CD4-positive, alpha-beta T cell treated with Interferon gamma for 1 hour (primary cell): ENCODE measurements around the gene ECE1.
"Not testable (repeated sequence)": the region's sequence is repeated elsewhere in the genome, so short reads cannot be mapped to it uniquely, and the experiment has no call there.

Experiments
- DNase-seq: peaks from one replicate; pipeline ENCODE4 v3.0.0-alpha.2; 2020

The ECE1 gene

DNA sequence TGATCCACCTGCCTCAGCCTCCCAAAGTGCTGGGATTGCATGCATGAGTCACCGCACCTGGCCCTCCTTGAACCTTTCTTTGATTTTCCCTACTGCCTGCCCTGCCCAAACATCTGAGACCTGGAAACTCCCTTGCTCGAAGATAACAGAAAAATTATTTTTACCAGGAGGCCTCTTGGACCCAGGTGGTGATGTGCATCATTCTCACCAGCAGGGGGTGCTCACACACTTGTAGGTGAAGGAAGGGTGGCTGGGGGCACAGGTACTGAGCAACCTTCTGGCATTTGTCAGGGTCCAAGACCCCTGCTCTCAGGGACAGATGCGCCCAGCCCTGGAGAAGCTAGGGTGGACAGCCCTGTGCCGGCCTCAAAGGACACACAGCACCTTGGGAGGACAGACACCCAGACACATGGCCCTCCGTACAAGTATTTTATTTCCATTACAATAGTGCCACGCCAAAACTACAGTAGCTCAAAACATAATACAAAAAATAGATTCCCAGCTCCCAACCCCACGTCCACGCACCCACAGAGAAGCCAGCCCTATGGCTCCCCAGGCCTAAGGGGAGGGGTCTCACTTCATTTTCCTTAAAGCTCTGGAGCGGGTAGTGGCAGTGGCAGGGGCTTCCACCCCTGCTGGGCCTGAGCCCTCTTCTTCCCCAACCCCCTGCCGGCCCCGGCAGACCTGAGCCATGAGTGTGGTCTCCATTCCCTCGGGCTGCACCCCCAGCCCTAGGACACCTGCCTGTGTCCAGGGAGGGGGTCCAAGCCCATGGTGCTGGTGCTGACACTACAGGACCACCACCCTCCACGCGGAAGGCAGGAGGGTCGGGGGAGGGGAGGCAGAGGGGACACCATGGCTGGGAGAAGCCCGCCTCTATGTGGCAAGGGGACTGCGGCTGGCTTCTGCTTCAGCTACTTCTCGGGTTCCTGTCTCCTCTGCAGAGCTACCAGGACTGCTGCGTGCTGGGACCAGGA lies 73.1 kb downstream of the ECE1 start:
- DNase-seq, result peak; percentile 52

DNA sequence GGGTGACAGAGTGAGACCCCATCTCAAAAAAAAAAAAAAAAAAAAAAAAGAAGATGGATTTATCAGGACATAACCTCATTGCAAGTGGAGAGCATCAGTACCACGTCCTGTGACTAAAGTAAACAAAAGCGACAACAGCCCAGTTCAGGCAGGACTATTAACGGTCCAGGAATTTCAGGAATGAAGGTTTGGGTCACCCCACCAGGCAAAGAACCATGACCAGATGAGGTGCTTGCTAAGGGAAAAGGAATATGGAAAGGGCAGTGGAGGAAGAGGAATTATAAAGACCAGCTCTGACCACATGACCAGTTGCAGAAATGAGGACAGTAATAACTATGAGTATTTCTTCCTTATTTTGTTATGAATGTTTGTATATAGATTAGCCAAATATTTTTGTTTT lies 78.1 kb downstream of the ECE1 start:
- DNase-seq, result no peak

DNA sequence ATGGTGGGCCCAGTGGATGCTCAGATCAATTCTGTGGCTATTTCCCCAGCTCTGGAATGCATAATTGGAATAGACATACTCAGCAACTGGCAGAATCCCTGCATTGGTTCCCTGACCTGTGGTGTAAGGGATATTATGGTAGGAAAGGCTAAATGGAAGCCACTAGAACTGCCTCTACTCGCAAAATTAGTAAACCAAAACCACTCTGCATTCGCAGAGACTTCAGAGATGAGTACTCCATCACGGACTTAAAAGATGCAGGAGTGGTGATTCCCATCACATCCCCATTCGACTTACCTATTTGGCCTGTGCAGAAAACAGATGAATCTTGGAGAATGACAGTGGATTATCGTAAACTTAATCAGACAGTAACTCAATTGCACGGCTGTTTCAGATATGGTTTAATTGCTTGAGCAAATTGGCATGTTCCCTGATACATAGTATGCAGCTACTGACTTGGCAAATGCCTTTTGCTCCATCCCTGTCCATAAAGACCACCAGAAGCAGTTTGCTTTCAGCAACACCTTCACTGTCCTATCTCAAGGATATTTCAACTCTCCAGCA lies 82.0 kb downstream of the ECE1 start:
- not testable (repeated sequence) for DNase-seq

DNA sequence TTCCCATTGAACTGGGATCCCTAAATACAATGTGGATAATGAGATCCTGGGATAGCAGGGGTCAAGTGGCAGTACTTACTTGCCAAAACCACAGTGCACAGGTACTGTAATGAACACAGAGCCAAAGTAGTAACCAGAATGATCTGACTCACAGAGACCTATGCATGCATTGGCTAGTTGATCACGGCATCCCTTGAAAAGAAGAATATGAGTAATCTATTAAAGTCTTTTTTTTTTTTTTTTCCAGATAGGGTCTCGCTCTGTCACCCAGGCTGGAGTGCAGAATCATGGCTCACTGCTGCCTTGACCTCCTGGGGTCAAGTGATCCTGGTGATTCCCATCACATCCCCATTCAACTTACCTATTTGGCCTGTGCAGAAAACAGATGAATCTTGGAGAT lies 84.1 kb downstream of the ECE1 start:
- DNase-seq, result no peak

DNA sequence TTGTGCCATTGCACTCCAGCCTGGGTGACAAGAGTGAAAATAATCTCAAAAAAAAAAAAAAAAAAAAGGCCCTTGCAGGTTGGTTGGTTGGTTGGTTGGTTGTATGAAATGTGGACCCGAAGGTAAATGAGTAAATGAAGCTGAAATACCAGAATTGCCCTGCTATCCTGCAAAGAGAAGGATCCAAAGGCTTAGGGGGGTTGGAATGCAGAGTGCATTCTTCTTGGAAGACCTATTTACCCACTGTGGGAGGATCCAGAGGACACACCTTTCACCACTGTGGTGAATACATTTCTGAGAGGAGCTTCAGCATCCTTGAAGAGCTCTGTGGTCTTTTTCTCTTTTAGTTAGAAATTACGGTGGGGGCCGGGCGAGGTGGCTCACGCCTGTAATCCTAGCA lies 84.8 kb downstream of the ECE1 start:
- DNase-seq, result no peak

DNA sequence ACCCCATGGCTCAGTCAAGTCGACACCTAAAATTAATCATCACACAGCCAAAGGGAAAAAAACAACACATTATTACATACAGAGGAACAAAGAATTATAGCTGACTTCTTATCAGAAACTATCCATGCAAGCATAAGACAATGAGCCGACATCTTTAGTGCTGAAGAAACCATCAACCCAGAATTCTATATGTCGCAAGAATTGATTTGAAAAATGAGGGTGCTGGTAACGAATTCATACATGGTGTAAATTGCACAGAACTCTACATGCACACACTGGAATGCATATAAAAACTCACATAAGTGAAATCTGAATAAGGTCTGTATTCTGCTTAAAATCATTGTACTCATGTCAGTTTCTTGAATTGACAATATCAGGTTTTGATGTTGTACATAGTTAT lies 88.6 kb downstream of the ECE1 start:
- DNase-seq, result no peak

DNA sequence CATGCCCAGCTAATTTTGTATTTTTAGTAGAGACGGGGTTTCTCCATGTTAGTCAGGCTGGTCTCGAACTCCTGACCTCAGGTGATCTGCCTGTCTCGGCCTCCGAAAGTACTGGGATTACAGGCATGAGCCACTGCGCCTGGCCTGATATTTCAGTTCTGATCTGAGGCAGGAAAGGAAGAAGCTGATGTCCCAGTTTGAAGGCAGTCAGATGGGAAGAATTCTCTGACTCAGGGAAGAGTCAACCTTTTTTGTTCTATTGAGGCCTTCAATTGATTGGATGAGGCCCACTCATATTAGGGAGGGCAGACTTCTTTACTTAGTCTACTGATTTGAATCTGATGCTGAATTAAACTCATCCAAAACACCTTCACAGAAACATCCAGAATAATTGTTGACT lies 89.0 kb downstream of the ECE1 start:
- not testable (repeated sequence) for DNase-seq

DNA sequence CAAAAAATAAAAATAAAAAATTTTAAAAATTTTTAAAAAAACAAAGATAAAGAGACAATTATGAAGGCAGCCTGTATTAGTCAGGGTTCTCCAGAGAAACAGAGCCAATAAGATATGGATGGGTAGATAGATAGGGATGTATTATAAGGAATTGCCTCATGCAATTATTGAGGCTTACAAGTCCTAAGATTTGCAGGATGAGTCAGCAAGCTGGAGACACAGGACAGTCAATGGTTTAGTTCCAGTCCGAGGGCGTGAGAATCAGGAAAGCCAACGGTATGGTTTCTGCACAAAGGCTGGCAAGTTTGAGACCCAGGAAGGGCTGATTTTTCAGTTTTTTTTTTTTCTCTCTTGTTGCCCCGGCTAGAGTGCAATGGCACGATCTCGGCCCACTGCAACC lies 89.5 kb downstream of the ECE1 start:
- no peak for DNase-seq

DNA sequence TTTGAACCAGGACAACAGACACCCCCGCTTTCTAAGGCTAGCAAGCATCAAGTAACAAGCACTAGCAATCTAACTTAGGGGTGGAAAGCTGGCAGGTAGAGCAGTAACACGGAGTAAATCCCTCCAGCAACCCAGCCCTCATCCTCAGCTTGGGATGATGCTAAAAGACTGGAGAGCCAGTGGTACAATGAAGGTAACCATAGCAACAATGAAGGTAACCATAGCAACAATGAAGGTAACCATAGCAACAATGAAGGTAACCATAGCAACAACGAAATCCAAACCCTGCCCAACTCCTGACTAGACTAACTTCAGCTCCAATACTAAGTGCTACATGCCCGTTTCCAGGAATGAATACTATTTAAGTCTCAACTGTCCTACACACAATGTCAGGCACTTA lies 91.3 kb downstream of the ECE1 start:
- DNase-seq, result no peak

DNA sequence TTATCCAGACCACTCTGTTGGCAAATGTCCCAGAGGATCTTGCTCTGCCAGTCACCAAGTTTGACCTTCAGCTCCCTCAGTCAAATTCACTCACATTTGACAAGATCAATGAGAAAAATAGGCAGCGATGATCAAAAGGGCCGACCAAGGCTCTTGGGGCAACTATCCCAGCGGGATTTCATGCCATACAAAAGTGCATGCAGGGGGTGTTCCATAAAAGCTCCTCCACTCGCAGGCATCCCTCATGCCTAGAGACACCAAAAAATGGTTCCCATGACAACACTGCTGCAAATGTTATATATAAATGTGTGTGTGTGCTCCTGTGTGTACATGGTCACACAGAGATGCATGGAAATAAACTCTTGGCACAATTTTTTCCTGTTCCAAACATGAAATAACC lies 97.4 kb downstream of the ECE1 start:
- no peak for DNase-seq

DNA sequence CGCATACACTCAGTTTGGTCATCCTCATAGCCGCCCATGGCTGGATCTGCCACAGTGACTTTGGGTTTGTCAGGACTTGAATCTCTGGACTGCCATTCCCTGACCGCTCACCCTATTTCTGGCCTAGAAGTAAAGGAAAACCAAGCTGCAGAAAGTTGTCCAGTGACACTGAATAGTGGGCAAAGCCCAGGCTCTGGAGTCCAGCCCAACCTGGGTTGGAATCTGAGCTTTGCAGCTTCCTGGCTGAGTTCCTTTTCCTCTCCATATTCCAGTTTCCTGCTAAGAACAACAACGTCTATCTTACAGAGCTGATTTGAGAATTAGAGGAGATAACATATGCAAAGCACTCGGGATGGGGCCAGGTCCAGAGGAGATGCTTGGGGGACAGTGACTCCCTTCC lies 98.0 kb downstream of the ECE1 start:
- DNase-seq, result no peak

DNA sequence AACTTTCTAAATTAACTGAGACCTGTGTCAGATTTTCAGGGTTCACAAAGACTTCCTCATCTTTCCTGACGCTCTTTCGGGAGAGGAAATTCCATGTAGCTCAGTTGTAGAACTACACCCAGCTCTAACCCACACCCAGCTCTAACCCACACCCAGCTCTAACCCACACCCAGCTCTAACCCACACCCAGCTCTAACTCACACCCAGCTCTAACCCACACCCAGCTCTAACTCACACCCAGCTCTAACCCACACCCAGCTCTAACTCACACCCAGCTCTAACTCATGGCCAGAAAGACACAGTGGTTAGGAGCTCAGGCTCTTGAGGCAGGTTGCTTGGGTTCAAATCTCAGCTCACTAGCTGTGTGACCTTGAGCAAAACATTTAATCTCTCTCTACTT lies 99.5 kb downstream of the ECE1 start:
- not testable (repeated sequence) for DNase-seq

DNA sequence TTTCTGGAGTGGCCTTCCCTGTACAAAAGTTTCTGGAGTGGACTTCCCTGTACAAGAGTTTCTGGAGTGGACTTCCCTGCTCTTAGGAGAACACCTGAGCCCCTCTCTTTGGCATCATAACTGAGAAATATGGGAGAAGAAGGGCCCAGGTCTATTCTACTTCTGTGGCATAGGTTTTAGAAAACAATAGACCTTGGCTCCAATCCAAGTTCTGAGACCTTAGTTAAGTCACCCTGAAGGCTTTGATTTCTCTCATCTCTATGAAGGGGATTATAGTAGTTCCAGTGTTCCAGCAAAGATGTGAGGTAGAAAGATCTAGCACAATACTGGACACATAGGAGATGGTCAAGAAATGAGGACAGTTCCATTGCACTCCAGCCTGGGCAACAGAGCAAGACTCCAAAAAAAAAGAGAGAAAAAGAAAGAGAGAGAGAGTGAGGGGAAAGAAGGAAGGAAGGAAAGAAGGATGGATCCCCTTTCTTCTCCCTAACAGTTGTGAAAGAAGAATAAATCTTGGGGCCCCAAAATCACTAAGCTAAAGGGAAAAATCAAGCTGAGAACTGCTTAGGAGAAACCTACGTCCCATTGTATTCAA lies 100.3 kb downstream of the ECE1 start:
- DNase-seq, result no peak

DNA sequence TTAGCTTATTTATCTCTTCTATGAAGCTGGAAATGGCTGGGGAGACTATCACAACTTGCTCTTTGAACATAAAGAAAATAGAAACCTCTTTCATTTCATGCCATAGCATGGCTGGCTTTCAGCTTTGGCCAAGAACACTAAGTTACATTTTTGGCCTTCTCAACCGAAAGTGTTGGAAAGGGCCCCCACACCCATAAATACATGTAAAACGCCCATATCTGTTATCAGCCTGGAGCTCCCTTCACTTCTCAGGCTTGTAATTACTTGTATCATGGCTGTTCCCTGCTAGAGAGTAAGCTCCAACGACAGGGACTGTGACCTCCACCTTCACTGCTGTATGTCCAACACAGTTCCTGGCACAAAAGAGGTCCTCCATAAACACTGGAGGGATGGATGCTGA lies 100.8 kb downstream of the ECE1 start:
- no peak for DNase-seq

DNA sequence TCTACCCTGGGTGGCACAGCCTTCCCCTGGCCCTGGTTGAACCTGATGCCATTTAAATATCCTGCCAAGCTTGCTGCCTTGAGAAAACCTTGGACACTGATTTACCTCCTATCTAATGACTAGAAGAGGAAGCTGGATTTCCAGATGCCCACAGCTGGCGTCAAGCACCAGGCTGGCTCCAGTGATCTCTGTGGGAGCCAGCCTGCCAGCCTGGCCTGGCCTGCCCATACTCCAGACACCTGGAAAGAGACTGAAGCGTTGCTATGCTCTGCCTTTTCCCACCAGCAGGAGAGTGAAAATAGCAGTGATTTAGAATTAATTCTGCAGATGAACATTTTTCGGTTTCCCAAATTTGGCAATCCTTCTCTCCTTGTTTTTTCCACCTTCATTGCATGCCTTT lies 102.0 kb downstream of the ECE1 start:
- no peak for DNase-seq

DNA sequence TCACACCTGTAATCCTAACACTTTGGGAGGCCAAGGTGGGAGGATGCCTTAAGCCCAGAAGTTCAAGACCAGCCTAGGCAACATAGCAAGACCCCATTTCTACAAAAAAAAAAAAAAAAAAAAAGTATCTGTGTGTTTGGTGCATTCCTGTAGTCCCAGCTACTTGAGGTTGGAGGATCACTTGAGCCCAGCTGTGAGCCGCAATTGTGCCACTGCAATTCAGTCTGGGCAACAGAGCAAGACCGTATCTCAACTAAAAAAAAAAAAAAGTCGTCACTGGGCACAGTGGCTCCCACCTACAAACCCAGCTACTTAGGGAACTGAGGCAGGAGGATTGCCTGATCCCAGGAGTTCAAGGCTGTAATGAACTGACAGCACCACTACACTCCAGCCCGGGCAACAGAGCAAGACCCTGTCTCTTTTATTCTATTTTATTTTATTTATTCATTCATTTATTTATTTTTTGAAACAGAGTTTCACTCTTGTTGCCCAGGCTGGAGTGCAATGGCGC lies 105.0 kb downstream of the ECE1 start:
- no peak for DNase-seq

DNA sequence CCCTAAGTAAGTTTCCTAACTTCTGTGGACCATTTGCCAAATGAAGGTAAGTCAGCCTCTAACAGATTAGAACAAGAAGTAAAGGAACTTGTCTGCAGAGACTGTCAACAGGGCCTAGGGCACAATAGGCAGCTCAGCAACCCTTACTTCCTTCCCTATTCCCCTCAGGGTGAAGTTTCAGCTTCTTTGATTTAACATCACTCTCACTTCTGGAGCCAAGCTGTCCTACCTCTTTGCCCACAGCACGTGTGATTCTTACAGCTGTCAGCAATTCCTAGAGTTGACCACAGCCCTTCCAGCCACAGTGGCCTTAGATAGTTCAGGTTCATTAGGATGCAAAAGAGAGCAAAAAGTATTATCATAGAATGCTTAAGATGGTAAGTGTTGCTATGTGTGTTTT lies 106.0 kb downstream of the ECE1 start:
- DNase-seq, result peak; percentile 35

DNA sequence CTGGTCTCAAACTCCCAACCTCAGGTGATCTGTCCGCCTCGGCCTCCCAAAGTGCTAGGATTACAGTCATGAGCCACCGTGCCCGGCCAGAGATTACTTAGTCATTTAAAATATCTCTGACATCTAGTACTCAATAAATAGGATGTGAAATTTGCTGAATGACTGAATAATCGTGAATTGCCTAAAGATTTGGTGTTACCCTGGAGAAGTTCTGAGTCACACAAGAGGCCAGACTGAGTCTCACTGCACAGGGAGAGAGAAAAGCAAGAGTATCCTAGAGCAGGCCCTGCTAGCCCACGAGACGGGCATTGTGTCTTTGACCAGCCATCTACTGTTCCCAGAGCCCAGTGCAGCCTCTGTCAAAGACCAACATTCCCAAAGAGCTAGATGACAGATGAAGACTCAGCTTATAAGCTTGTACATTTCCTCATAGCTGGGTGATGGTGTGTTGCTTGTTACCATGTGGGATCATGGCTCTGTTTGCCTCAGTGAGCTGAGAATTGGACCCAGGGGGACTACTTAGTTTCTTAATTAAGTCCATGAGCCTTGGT lies 108.0 kb downstream of the ECE1 start:
- no peak for DNase-seq

DNA sequence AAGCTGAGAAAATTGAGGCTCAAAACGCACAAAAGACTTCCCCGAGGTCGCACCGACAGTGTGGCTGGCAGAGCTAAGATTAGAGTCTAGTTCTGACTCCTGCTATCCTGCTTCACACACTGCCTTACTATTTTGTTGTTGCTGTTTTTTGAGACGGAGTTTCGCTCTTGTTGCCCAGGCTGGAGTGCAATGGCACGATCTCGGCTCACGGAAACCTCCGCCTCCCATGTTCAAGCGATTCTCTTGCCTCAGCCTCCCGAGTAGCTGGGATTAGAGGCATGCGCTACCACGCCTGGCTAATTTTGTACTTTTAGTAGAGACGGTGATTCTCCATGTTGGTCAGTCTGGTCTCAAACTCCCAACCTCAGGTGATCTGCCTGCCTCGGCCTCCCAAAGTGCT lies 112.0 kb downstream of the ECE1 start:
- DNase-seq, result not testable (repeated sequence)

DNA sequence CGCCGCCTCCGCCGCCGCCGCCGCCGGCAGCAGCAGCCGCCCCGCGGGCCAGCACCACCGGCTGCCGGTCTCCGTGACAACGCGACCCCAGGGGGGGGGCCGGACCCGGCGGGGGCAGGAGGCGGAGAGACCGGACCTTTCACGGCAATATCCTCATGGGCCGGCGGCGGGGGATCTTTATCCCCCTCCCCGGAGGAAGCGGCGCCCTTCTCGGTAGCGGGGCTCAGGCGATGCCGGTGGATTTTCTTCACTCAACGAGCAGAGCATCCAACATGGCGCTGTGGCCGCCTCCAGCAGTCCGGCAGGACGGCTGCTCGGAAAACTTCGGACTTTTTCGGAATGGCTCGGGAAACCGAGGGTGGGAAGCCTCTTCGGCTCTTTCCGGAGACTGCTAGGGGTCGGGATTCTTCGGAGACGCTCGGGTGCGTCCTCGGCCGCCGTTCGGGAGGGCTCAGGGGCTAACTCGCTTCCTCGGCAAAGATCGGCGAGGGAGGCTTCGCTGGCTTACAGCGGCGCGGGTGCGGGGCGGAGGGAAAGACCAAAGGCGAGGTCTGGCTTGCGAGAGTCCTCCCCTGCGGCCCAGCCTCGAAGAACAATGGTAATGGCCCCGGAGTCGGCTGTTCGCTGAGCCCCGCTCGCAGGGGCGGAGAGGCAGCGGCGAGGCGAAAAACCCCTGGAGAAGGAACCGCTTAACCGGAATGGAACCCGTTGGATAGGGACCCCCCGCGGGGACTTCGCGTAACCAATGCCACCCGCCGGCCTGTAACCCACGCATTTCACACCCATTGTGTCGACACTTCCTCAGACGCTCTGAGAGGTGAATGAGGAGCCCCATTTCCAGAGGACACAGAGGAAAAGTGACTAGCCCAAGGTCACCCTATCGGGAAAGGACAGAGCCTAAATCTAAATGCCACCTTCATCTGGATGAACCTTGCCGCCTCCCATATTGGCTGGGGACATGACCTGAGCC lies 113.4 kb downstream of the ECE1 start, which contains the start of gene EIF4G3:
Gene EIF4G3 (minus strand): TSS at position 312 of the 970 bp plus-strand sequence. CDS start 174,155 bp downstream, outside the sequence.
- peak; percentile 97 for DNase-seq

DNA sequence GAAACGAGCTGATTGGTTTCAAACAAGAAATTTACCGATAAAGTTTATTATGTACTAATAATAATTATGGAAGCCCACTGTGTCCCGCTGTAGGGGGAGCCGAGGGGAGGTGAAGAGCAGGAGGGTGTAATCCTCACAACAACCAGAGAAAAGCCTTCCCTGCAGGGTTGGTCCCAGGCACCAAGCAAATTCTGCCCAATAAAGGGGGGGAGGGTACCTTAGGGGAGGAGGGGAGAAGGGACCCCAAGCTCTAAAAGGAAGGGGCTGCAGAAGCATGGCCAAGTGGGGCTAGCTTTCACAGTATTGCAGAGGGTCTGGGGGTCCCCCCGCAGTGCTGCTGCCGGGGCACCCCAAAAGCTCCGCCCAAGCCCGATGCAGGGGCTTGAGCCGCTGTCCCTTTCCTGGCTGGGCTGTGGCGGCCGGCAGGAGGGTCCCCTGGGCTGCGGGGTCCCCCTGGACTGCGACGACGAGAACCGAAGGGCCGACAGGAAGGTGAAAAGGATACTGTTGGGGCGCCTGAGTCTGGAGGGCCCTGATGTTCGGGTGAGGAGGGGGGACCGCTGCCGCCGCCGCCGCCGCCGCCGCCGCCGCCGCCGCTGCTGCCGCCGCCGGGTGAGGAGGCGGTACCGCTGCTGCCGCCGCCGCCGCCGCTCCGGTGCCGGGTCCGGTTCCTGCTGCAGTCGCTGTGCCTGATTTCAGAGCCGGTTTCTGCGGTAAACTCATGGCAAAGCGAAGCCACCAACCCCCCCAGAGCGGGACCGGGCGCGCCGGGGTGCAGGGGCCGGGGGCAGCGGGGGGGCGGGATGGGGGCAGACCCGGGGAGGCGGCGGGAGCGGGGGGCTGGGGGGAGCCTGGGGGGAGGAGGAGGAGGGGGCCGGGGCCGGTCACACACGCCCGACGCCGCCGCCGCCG lies 114.3 kb downstream of the ECE1 start:
- DNase-seq, result peak; percentile 25
